SH-SY5Y (cell line): Measurements from ENCODE around the gene SPATA31A7.
"Not testable (repeated sequence)": the region's sequence is repeated elsewhere in the genome, so short reads cannot be mapped to it uniquely, and the experiment has no call there.

Experiments used
- GATA2 ChIP-seq: IDR thresholded peaks from 2 replicates; pipeline ENCODE4 v1.6.1; 2011; ENCODE audit warnings: mild to moderate bottlenecking, low read depth, low read length
- GATA3 ChIP-seq: IDR thresholded peaks from 2 replicates; pipeline ENCODE4 v1.6.1; 2011; ENCODE audit warnings: low read depth, mild to moderate bottlenecking, low read length, moderate library complexity

Gene SPATA31A7

DNA sequence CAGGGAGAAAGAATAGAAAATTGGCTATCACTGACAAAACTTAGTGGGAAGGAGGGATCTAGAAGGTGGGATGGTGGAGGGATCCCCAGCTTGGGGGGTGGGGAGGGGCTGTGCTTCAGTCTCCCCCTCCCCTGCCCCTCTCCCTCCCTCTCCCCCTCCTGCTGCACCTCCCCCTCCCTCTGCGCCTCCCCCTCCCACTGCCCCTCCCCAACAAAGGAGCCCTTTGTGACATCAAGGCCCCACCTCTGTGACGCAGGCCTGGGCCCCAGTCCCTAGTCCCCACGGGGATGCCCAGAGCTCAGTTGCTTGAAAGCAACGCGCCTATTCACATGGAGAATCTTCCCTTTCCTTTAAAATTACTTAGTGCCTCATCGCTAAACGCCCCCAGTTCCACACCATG is at the start of gene SPATA31A7:
TSS of gene SPATA31A7 (plus strand) at position 301 of the 400 bp plus-strand sequence. CDS start at position 330, 29 bp downstream.
- TF ChIP-seq GATA3, GATA2: not testable (repeated sequence)
